ENCODE data around the gene ASCC1.
"Not testable (repeated sequence)": the region's sequence is repeated elsewhere in the genome, so short reads cannot be mapped to it uniquely, and the experiment has no call there.

Gene ASCC1

GRCh38 chr10:72233621-72234020 is 17.5 kb upstream of the ASCC1 start:
- H3K4me3 ChIP-seq (ENCODE audit: extremely low read depth, insufficient read depth, low read length, poor library complexity, severe bottlenecking), result no peak overlapping the region
- H3K27ac ChIP-seq (ENCODE audit: low read depth, low read length, severe bottlenecking), result no peak overlapping the region
- no peaks in the 10 kb centered on the region for H3K9me3 ChIP-seq (ENCODE audit: control insufficient read depth, low read length)
- peaks cover 56% of the 10 kb centered on the region for H3K36me3 ChIP-seq (ENCODE audit: control insufficient read depth, insufficient read depth, low read length)
- no peaks in the 10 kb centered on the region for H3K4me1 ChIP-seq (ENCODE audit: control insufficient read depth, insufficient read depth, low read length, poor library complexity, severe bottlenecking)

- H3K27ac ChIP-seq (ENCODE audit: low read depth, low read length, severe bottlenecking), result no peak overlapping the region
- WGBS, 2 experiments (ENCODE audit: insufficient coverage in 2 of 2), result 88 to 92% methylated on average over 2 to 3 of the region's 8 CpGs
- no peaks in the 10 kb centered on the region for H3K9me3 ChIP-seq (ENCODE audit: control insufficient read depth, low read length)
- H3K4me1 ChIP-seq (ENCODE audit: control insufficient read depth, insufficient read depth, low read length, poor library complexity, severe bottlenecking), result no peaks in the 10 kb centered on the region
- no peak overlapping the region for H3K4me3 ChIP-seq (ENCODE audit: extremely low read depth, insufficient read depth, low read length, poor library complexity, severe bottlenecking)
- H3K36me3 ChIP-seq (ENCODE audit: control insufficient read depth, insufficient read depth, low read length), result peaks cover 68% of the 10 kb centered on the region
Observed at GRCh38 chr10:72229261-72230251, 13.5 kb upstream of the ASCC1 start.

GRCh38 chr10:72228318-72228751 is 12.3 kb upstream of the ASCC1 start:
- H3K27ac ChIP-seq (ENCODE audit: low read depth, low read length, severe bottlenecking), result no peak overlapping the region
- H3K36me3 ChIP-seq (ENCODE audit: control insufficient read depth, insufficient read depth, low read length), result peaks cover 67% of the 10 kb centered on the region
- no peaks in the 10 kb centered on the region for H3K4me1 ChIP-seq (ENCODE audit: control insufficient read depth, insufficient read depth, low read length, poor library complexity, severe bottlenecking)
- no peaks in the 10 kb centered on the region for H3K9me3 ChIP-seq (ENCODE audit: control insufficient read depth, low read length)
- WGBS, 2 experiments (ENCODE audit: insufficient coverage in 2 of 2), result 73 to 83% methylated on average over 1 to 2 of the region's 2 CpGs
- no peak overlapping the region for H3K4me3 ChIP-seq (ENCODE audit: extremely low read depth, insufficient read depth, low read length, poor library complexity, severe bottlenecking)

- no peaks in the 10 kb centered on the region for H3K9me3 ChIP-seq (ENCODE audit: control insufficient read depth, low read length)
- H3K4me1 ChIP-seq (ENCODE audit: control insufficient read depth, insufficient read depth, low read length, poor library complexity, severe bottlenecking), result no peaks in the 10 kb centered on the region
- H3K4me3 ChIP-seq (ENCODE audit: extremely low read depth, insufficient read depth, low read length, poor library complexity, severe bottlenecking), result no peak overlapping the region
- peaks cover 62% of the 10 kb centered on the region for H3K36me3 ChIP-seq (ENCODE audit: control insufficient read depth, insufficient read depth, low read length)
- 90 to 93% methylated on average over 2 to 4 of the region's 6 CpGs for WGBS, 2 experiments (ENCODE audit: insufficient coverage in 2 of 2)
- H3K27ac ChIP-seq (ENCODE audit: low read depth, low read length, severe bottlenecking), result no peak overlapping the region
Observed at GRCh38 chr10:72227826-72228225, 11.8 kb upstream of the ASCC1 start.

DNA sequence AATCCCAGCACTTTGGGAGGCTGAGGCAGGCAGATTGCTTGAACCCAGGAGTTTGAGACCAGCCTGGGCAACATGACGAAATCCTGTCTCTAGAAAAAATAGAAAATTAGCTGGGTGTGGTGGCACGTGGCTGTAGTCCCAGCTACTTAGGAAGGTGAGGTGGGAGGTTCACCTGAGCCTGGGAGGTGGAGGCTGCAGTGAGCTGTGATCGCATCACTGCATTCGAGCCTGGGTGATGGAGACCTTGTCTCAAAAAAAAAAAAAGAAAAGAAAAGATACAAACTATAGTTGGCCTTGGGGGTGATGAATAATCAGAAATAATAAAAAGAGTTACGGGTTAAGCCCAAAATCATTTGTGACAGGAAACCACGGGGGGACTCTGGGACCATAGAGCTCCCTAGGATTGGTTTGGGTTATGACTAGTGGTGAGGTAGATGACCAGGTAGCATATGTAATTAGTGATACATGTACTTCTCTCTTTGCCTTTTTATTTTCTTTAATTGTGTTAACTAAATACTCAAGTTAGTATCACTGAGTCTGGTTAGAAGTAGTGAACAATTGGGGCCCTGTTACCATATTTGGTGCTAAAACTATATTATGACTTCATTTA is 10.4 kb upstream of the ASCC1 start:
- no peak overlapping the region for H3K4me3 ChIP-seq (ENCODE audit: extremely low read depth, insufficient read depth, low read length, poor library complexity, severe bottlenecking)
- H3K36me3 ChIP-seq (ENCODE audit: control insufficient read depth, insufficient read depth, low read length), result peaks cover 59% of the 10 kb centered on the region
- H3K27ac ChIP-seq (ENCODE audit: low read depth, low read length, severe bottlenecking), result no peak overlapping the region
- no peaks in the 10 kb centered on the region for H3K9me3 ChIP-seq (ENCODE audit: control insufficient read depth, low read length)
- H3K4me1 ChIP-seq (ENCODE audit: control insufficient read depth, insufficient read depth, low read length, poor library complexity, severe bottlenecking), result no peaks in the 10 kb centered on the region
- 93 to 95% methylated on average over 4 to 5 of the region's 6 CpGs for WGBS, 2 experiments (ENCODE audit: insufficient coverage in 2 of 2)

DNA sequence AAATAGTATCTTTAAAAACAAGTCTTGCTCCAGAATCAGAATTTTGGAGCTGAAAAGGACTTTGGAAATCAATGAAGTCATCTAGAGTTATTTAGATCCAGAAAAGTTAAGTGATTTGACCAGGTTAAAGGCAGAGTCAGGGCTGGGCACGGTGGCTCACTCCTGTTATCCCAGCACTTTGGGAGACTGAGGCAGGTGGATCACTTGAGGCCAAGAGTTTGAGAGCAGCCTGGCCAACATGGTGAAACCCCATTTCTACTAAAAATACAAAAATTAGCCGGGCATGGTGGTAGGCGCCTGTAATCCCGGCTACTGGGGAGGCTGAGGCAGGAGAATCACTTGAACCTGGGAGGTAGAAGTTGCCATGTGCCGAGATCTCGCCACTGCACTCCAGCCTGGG is 8.1 kb upstream of the ASCC1 start:
- peaks cover 56% of the 10 kb centered on the region for H3K36me3 ChIP-seq (ENCODE audit: control insufficient read depth, insufficient read depth, low read length)
- H3K27ac ChIP-seq (ENCODE audit: low read depth, low read length, severe bottlenecking); H3K9me3 ChIP-seq (ENCODE audit: control insufficient read depth, low read length); H3K4me3 ChIP-seq (ENCODE audit: extremely low read depth, insufficient read depth, low read length, poor library complexity, severe bottlenecking); H3K4me1 ChIP-seq (ENCODE audit: control insufficient read depth, insufficient read depth, low read length, poor library complexity, severe bottlenecking): not testable (repeated sequence)
- WGBS, 2 experiments (ENCODE audit: insufficient coverage in 2 of 2), result 96 to 100% methylated on average over 6 of the region's 6 CpGs

- WGBS, 2 experiments (ENCODE audit: insufficient coverage in 2 of 2), result no CpG with 5 or more reads among the region's 1 CpG
- Histone ChIP-seq H3K4me3 (ENCODE audit: extremely low read depth, insufficient read depth, low read length, poor library complexity, severe bottlenecking) (no peak overlapping the region), H3K36me3 (ENCODE audit: control insufficient read depth, insufficient read depth, low read length) (peaks cover 54% of the 10 kb centered on the region), H3K27ac (ENCODE audit: low read depth, low read length, severe bottlenecking) (no peak overlapping the region), H3K4me1 (ENCODE audit: control insufficient read depth, insufficient read depth, low read length, poor library complexity, severe bottlenecking) (no peaks in the 10 kb centered on the region), H3K9me3 (ENCODE audit: control insufficient read depth, low read length) (no peaks in the 10 kb centered on the region)
Observed at GRCh38 chr10:72223743-72224101, 7.6 kb upstream of the ASCC1 start.

DNA sequence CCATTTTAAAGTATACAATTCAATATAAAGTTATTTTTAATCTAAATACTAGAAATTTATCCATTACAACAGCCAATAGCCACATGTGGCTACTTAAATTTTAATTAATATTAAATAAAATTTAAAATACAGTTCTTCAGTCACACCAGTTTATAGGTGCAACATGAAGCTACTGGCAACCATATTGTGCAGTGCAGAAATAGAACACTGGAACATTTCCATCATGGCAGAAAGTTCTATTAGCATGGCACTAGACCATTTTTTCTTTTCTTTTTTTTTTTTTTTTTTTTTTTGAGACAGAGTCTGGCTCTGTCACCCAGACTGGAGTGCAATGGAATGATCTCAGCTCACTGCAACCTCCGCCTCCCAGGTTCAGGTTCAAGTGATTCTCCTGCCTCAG is 5.2 kb upstream of the ASCC1 start:
- 80 to 100% methylated on average over 1 of the region's 1 CpG for WGBS, 2 experiments (ENCODE audit: insufficient coverage in 2 of 2)
- H3K27ac ChIP-seq (ENCODE audit: low read depth, low read length, severe bottlenecking), result no peak overlapping the region

DNA sequence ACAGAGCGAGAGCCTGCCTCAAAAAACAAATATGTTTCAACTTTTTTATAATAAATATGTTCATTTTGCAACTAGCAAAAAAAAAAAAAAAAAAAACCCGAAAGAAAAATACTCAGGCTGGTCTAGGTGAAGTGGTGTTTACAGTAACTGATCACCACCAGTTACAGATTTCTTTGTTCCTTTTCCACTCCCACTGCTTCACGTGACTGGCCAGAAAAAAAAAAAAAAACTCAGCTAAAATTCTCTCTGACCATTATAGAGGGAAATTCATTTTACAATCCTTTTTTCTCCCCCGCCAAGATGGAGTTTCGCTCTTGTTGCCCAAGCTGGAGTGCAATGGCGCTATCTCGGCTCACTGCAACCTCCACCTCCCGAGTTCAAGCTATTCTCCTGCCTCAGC is 4.6 kb upstream of the ASCC1 start:
- Histone ChIP-seq H3K36me3 (ENCODE audit: control insufficient read depth, insufficient read depth, low read length) (peaks cover 44% of the 10 kb centered on the region), H3K27ac (ENCODE audit: low read depth, low read length, severe bottlenecking) (no peak overlapping the region), H3K4me1 (ENCODE audit: control insufficient read depth, insufficient read depth, low read length, poor library complexity, severe bottlenecking) (no peaks in the 10 kb centered on the region), H3K4me3 (ENCODE audit: extremely low read depth, insufficient read depth, low read length, poor library complexity, severe bottlenecking) (no peak overlapping the region), H3K9me3 (ENCODE audit: control insufficient read depth, low read length) (no peaks in the 10 kb centered on the region)
- 93 to 98% methylated on average over 4 to 5 of the region's 8 CpGs for WGBS, 2 experiments (ENCODE audit: insufficient coverage in 2 of 2)

More for the DNA sequence above, 5.2 kb upstream of the ASCC1 start:
- Histone ChIP-seq H3K4me3 (ENCODE audit: extremely low read depth, insufficient read depth, low read length, poor library complexity, severe bottlenecking) (no peak overlapping the region), H3K4me1 (ENCODE audit: control insufficient read depth, insufficient read depth, low read length, poor library complexity, severe bottlenecking) (no peaks in the 10 kb centered on the region), H3K9me3 (ENCODE audit: control insufficient read depth, low read length) (no peaks in the 10 kb centered on the region), H3K36me3 (ENCODE audit: control insufficient read depth, insufficient read depth, low read length) (peaks cover 44% of the 10 kb centered on the region)

DNA sequence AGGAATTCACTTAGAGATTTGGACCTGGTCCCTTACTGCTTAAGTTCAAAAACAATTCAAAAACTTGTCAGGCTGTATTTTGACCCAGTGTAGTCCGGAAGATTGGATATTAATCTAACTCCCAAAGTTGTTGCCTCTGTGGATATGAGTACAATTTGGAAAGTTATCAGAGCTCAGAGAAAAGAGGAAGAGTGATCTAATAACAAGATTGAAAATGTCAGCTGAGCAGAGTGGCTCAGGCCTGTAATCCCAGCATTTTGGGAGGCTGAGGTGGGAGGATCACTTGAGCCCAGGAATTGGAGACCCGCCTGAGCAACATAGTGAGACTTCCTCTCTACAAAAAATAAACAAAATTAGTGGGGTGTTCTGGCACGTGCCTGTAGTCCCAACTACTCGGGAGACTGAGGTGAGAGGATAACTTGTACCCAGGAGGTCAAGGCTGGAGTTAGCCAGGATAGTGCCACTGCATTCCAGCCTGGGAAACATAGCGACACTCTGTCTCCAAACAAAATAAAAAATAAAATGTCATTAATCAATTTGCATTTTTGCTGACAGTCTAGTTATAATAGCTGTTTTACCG is 3.2 kb upstream of the ASCC1 start:
- Histone ChIP-seq H3K9me3 (ENCODE audit: control insufficient read depth, low read length) (no peaks in the 10 kb centered on the region), H3K27ac (ENCODE audit: low read depth, low read length, severe bottlenecking) (no peak overlapping the region), H3K4me3 (ENCODE audit: extremely low read depth, insufficient read depth, low read length, poor library complexity, severe bottlenecking) (no peak overlapping the region), H3K36me3 (ENCODE audit: control insufficient read depth, insufficient read depth, low read length) (peaks cover 32% of the 10 kb centered on the region), H3K4me1 (ENCODE audit: control insufficient read depth, insufficient read depth, low read length, poor library complexity, severe bottlenecking) (peaks cover 3% of the 10 kb centered on the region)
- 90 to 91% methylated on average over 2 to 3 of the region's 6 CpGs for WGBS, 2 experiments (ENCODE audit: insufficient coverage in 2 of 2)

Measured in mesodermal cell (in vitro differentiated cells).